HepG2 (cell line): ENCODE measurements around the gene PLBD2. TPM values are rescaled to one million over a fixed set of nuclear protein-coding genes. Genes with fewer than 3 reads are reported as not detected.

Source experiments
- ATAC-seq: fragments of 200-7000 bp; cut with Tn5 transposase; 3 replicates; pipeline ENCODE4 v1.9.1; 2020; ENCODE audit warnings: mild to moderate bottlenecking, moderate library complexity
- BruUV-seq: library from RNA; stranded (reverse); fragments of 400-500 nt; replicated peaks from 2 replicates; lab custom pipeline; 2021; lab: Mats Ljungman, UMichigan
- CTCF ChIA-PET: fragments of 300-600 bp; formaldehyde crosslinking; extraction: SDS; loops from one replicate; lab custom pipeline; 2021; ENCODE audit warnings: low total read pairs, inconsistent platforms, low intra/inter-chr PET ratio; lab: Yijun Ruan, JAX
- POLR2A ChIA-PET: fragments of 350-600 bp; sonication (Branson Sonifier 250); formaldehyde crosslinking; loops from one replicate; lab custom pipeline; 2020; ENCODE audit warnings: antibody characterized with exemption, inconsistent platforms; lab: Yijun Ruan, JAX
- DNase-seq: peaks from one replicate; pipeline ENCODE4 v3.0.0-alpha.2; 2015; ENCODE audit warnings: low spot score
- FAIRE-seq: peaks from 3 replicates; lab custom pipeline; 2011; peaks lifted over from hg19 to GRCh38; lab: Jason Lieb, UNC
- H2AFZ ChIP-seq: one replicate; pipeline ENCODE4 v1.6.1; 2011; ENCODE audit warnings: low read length, inconsistent platforms
- H3K27ac ChIP-seq: fragments of 300-600 bp; 3 replicates; pipeline ENCODE4 v1.8.0; 2011; ENCODE audit warnings: mixed run types, mild to moderate bottlenecking, mixed read lengths, low read length, inconsistent platforms; ENCODE audit not compliant: insufficient read depth; ENCODE audit errors: extremely low read length
- H3K27me3 ChIP-seq, 2 experiments: fragments of 200-600 bp in 1 of 2; 2 replicates in 1 of 2; 3 replicates in 1 of 2; pipeline versions ENCODE4 v1.6.0 to v1.8.0; 2011; ENCODE audit warnings: low read length in 2 of 2, mild to moderate bottlenecking in 2 of 2, moderate library complexity in 2 of 2, inconsistent platforms in 1 of 2; ENCODE audit not compliant: insufficient read depth in 2 of 2, control insufficient read depth in 1 of 2
- H3K36me3 ChIP-seq, 2 experiments: fragments of 200-600 bp in 1 of 2; replicated peaks in 1 of 2; 2 replicates in 1 of 2; 3 replicates in 1 of 2; pipeline versions ENCODE4 v1.5.1 to v1.8.0; 2011; ENCODE audit warnings: low read length in 2 of 2, inconsistent platforms in 1 of 2; ENCODE audit not compliant: insufficient read depth in 2 of 2, control insufficient read depth in 1 of 2
- H3K4me1 ChIP-seq: 2 replicates; pipeline ENCODE4 v1.5.1; 2012; ENCODE audit warnings: low read length, inconsistent platforms; ENCODE audit not compliant: insufficient read depth
- H3K4me2 ChIP-seq: 2 replicates; pipeline ENCODE4 v1.6.0; 2011; ENCODE audit warnings: low read depth, low read length, inconsistent platforms
- H3K4me3 ChIP-seq, 3 experiments: fragments of 200-600 bp in 1 of 3; sonication (generic), shearing (Covaris generic) in 1 of 3; replicated peaks in 1 of 3; 2 replicates each; pipeline ENCODE4 v1.5.1; 2011 to 2016; ENCODE audit warnings: low read length in 3 of 3, inconsistent platforms in 2 of 3, low read depth in 2 of 3, mild to moderate bottlenecking in 2 of 3, control low read depth in 1 of 3, mixed read lengths in 1 of 3; ENCODE audit not compliant: insufficient read depth in 1 of 3
- H3K79me2 ChIP-seq: one replicate; pipeline ENCODE4 v1.6.1; 2011; ENCODE audit warnings: low read length, inconsistent platforms; ENCODE audit not compliant: insufficient read depth
- H3K9ac ChIP-seq: 2 replicates; pipeline ENCODE4 v1.6.0; 2011; ENCODE audit warnings: mild to moderate bottlenecking, low read depth, low read length, inconsistent platforms; ENCODE audit not compliant: insufficient read depth
- H3K9me3 ChIP-seq: 2 replicates; pipeline ENCODE4 v1.5.1; 2012; ENCODE audit warnings: mild to moderate bottlenecking, low read length
- H4K20me1 ChIP-seq: 2 replicates; pipeline ENCODE4 v1.6.0; 2011; ENCODE audit warnings: inconsistent platforms, mild to moderate bottlenecking, low read length, moderate library complexity; ENCODE audit not compliant: insufficient read depth
- CCDC6 ChIP-seq: sonication (generic); formaldehyde crosslinking; IDR thresholded peaks from 2 replicates; pipeline ENCODE4 v1.8.1; 2022; ENCODE audit warnings: mild to moderate bottlenecking, missing genetic modification reagents, moderate library complexity
- EED ChIP-seq: sonication (generic); formaldehyde crosslinking; IDR thresholded peaks from 2 replicates; pipeline ENCODE4 v1.5.0; 2020; ENCODE audit warnings: mild to moderate bottlenecking, missing genetic modification reagents
- EHMT2 ChIP-seq: fragments of 200-600 bp; sonication (generic); IDR thresholded peaks from 2 replicates; pipeline ENCODE4 v1.7.0; 2017; ENCODE audit warnings: antibody characterized with exemption, low read depth, low read length, borderline replicate concordance
- ETS1 ChIP-seq: sonication (generic); formaldehyde crosslinking; IDR thresholded peaks from 2 replicates; pipeline ENCODE4 v1.4.0; 2020; ENCODE audit warnings: missing genetic modification reagents
- IKZF1 ChIP-seq: fragments of 450-650 bp; IDR thresholded peaks from 2 replicates; pipeline ENCODE4 v1.7.1; 2016
- MEF2D ChIP-seq: sonication (generic); formaldehyde crosslinking; IDR thresholded peaks from 2 replicates; pipeline ENCODE4 v1.5.1; 2020; ENCODE audit warnings: mild to moderate bottlenecking, missing genetic modification reagents
- NFE2L2 ChIP-seq: fragments of 150-350 bp; IDR thresholded peaks from 2 replicates; pipeline ENCODE4 v1.6.1; 2014; ENCODE audit warnings: low read length
- SMARCE1 ChIP-seq: fragments of 450-650 bp; IDR thresholded peaks from 2 replicates; pipeline ENCODE4 v1.6.1; 2017; ENCODE audit warnings: borderline replicate concordance
- ZFP82 ChIP-seq: sonication (generic); formaldehyde crosslinking; IDR thresholded peaks from 2 replicates; pipeline ENCODE4 v1.5.1; 2020; ENCODE audit warnings: mild to moderate bottlenecking, missing genetic modification reagents, borderline replicate concordance
- ZNF329 ChIP-seq: sonication (generic); formaldehyde crosslinking; IDR thresholded peaks from 2 replicates; pipeline ENCODE4 v1.9.0; 2021; ENCODE audit warnings: low read depth, mild to moderate bottlenecking, missing genetic modification reagents
- ZNF7 ChIP-seq: IDR thresholded peaks from 2 replicates; pipeline ENCODE4 v1.6.1; 2016; ENCODE audit warnings: missing biosample characterization, missing genetic modification reagents
- ZNF782 ChIP-seq: sonication (generic); formaldehyde crosslinking; IDR thresholded peaks from 2 replicates; pipeline ENCODE4 v1.4.0; 2020; ENCODE audit warnings: missing genetic modification reagents, mild to moderate bottlenecking, borderline replicate concordance
- ZSCAN31 ChIP-seq: sonication (generic); formaldehyde crosslinking; IDR thresholded peaks from 2 replicates; pipeline ENCODE4 v1.5.0; 2020; ENCODE audit warnings: low read depth, mild to moderate bottlenecking, missing genetic modification reagents
- WGBS: methylation state at CpG from one replicate; pipeline ENCODE4 v1.1.6; 2017; ENCODE audit warnings: low lambda C conversion rate; 5-methylcytosine and 5-hydroxymethylcytosine counted together
- in situ Hi-C: cut with HindIII; loops from 2 replicates; pipeline ENCODE4 v1.10.0; 2017; ENCODE audit warnings: low pct_unique_long_range_greater_than_20kb; ENCODE audit not compliant: extremely low pct_ligation_motif_present
- intact Hi-C: fragments of 100-400 bp; cut with micrococcal nuclease; formaldehyde crosslinking; loops from one replicate; pipeline ENCODE4 v1.10.0; 2022; ENCODE audit not compliant: unreplicated experiment
- polyA plus RNA-seq, 8 experiments: library from polyadenylated mRNA; depleted of rRNA in 3 of 8; stranded (reverse) in 7 of 8; unstranded in 1 of 8; fragments of >200 nt; fragmentation: Illumina TruSeq in 4 of 8; extraction: Trizol in 4 of 8; gene quantifications; 2 replicates each; pipeline versions ENCODE4 v1.2.1 to v1.2.3, GENCODE V29; 2011 to 2016; ENCODE audit warnings: low read depth in 4 of 8, missing spikeins in 1 of 8, mixed read lengths in 1 of 8; ENCODE audit not compliant: insufficient read depth in 1 of 8
- total RNA-seq, 5 experiments: library from RNA; depleted of rRNA; stranded (reverse); fragments of >200 nt; fragmentation: Illumina TruSeq; extraction: Trizol; gene quantifications; 2 replicates each; pipeline ENCODE4 v1.2.3, GENCODE V29; 2016; ENCODE audit warnings: low read depth in 1 of 5

PLBD2 gene
- total and polyA plus RNA-seq, 2 of the 13 experiments (the other 11 are each of a cell fraction or from before 2014, with no cell fraction given) = 6.7 to 8.5 TPM

DNA sequence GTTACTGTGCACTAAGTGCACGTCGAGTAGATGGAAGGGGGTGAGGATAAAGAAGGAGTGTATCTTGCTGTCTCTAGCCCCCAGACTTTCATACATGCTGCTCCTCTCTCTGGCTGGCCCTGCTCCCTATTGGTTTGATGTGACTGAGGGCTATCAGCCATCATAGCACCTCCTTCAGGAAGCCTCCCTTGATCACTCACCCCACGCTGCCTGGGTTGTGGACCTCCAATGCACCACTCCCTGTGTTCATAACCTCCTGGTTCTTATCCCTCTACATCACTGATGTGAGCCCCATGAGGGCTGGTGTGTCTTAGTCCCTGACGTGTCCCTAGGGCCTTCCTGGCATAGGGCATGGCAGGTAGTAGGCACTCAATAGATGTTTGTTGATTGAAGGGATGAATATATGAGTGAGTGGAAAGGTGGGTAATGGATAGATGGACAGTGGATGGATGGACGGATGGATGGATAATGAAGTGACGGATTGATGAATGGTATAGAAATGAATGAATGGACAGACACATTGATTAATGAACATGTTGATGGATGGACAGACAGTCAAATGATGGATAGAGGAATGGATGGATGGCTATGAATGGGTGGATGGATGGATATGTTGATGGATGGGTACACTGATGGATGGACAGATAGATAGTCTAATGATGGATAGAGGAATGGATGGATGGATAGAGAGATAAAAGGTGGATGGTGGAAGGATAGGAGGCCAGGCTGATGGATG, 78.8 kb downstream of the PLBD2 start (continued):
- TF ChIP-seq ZNF7 (CRISPR knock-in tag) (no peak), NFE2L2 (no peak), SMARCE1 (no peak), MEF2D (CRISPR knock-in tag) (no peak), CCDC6 (no peak), ZSCAN31 (no peak)

DNA sequence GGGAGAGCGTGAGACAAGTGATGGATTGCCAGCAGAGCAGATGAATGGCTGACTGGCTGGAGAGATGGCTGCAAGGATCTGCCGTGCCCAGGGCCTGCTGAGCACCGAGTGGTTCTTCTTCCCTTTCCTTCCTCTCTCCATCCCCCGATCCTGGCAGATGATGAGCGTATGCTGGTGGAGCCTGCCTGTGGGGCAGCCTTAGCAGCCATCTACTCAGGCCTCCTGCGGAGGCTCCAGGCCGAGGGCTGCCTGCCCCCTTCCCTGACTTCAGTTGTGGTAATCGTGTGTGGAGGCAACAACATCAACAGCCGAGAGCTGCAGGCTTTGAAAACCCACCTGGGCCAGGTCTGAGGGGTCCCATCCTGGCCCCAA, 79.3 kb downstream of the PLBD2 start:
- in situ Hi-C loops (loop anchor here (10.0 kb wide), 1 partner anchor 477 kb away; no protein-coding TSS in a partner anchor), intact Hi-C loops (no loop called here)
- Histone ChIP-seq H3K36me3 (no peaks in the 10 kb centered on the region), H2AFZ (no peak overlapping the region), H3K4me2 (no peak overlapping the region), H3K9ac (no peak overlapping the region), H3K4me1 (peaks cover 7% of the 10 kb centered on the region; the same call in 1 of the 2 replicates), H3K27me3 (peaks cover 0 to 19% of the 10 kb centered on the region in 2 experiments; a peak in 1 of 5 replicates), H4K20me1 (no peaks in the 10 kb centered on the region), H3K9me3 (no peaks in the 10 kb centered on the region), H3K27ac (no peak overlapping the region), H3K4me3 (no peak overlapping the region), H3K79me2 (no peaks in the 10 kb centered on the region)
- FAIRE-seq (no peak), ATAC-seq (no peak), DNase-seq (no peak)
- WGBS = 19% methylated on average over 3 of the region's 9 CpGs
- POLR2A ChIA-PET = no interaction called here
- TF ChIP-seq ZNF329 (CRISPR knock-in tag) (no peak), ZFP82 (CRISPR knock-in tag) (no peak), ETS1 (no peak), ZNF782 (no peak), IKZF1 (no peak), EED (CRISPR knock-in tag) (no peak), EHMT2 (no peak)
- BruUV-seq = no TSS peak
- CTCF ChIA-PET = no interaction called here
